Measurements from ENCODE around the gene KMT2D.

Gene KMT2D

GRCh38 chr12:49059299-49060171 lies 1.1 kb downstream of the KMT2D start:
- no peak for DNase-seq (ENCODE audit: low read depth)
- H3K4me3 ChIP-seq (ENCODE audit: control insufficient read depth, low read depth, low read length), result peak overlapping the region; percentile 91
- no peak for TF ChIP-seq CTCF (conservative IDR thresholded peaks at IDR 0.05; ENCODE audit: control insufficient read depth, insufficient read depth, low read depth, low read length)

- no peak for TF ChIP-seq CTCF (conservative IDR thresholded peaks at IDR 0.05; ENCODE audit: control insufficient read depth, insufficient read depth, low read depth, low read length)
- peak overlapping the region; percentile 91 for H3K4me3 ChIP-seq (ENCODE audit: control insufficient read depth, low read depth, low read length)
- no peak for DNase-seq (ENCODE audit: low read depth)
Measured at GRCh38 chr12:49059045-49059298, 1.6 kb downstream of the KMT2D start.

- no peak for DNase-seq (ENCODE audit: low read depth)
- peak overlapping the region; percentile 91 for H3K4me3 ChIP-seq (ENCODE audit: control insufficient read depth, low read depth, low read length)
- no peak for TF ChIP-seq CTCF (conservative IDR thresholded peaks at IDR 0.05; ENCODE audit: control insufficient read depth, insufficient read depth, low read depth, low read length)
Measured at GRCh38 chr12:49058366-49059044, 2.1 kb downstream of the KMT2D start.

GRCh38 chr12:49057888-49058287 lies 2.7 kb downstream of the KMT2D start:
- no peak for DNase-seq (ENCODE audit: low read depth)
- no peak for TF ChIP-seq CTCF (conservative IDR thresholded peaks at IDR 0.05; ENCODE audit: control insufficient read depth, insufficient read depth, low read depth, low read length)
- peak overlapping the region; percentile 91 for H3K4me3 ChIP-seq (ENCODE audit: control insufficient read depth, low read depth, low read length)

GRCh38 chr12:49055978-49056754 lies 4.4 kb downstream of the KMT2D start:
- DNase-seq (ENCODE audit: low read depth), result peak; percentile 86
- TF ChIP-seq CTCF (conservative IDR thresholded peaks at IDR 0.05; ENCODE audit: control insufficient read depth, insufficient read depth, low read depth, low read length), result no peak
- peak overlapping the region; percentile 91 for H3K4me3 ChIP-seq (ENCODE audit: control insufficient read depth, low read depth, low read length)

GRCh38 chr12:49055092-49055491 lies 5.5 kb downstream of the KMT2D start:
- TF ChIP-seq CTCF (conservative IDR thresholded peaks at IDR 0.05; ENCODE audit: control insufficient read depth, insufficient read depth, low read depth, low read length), result no peak
- DNase-seq (ENCODE audit: low read depth), result no peak
- no peak overlapping the region for H3K4me3 ChIP-seq (ENCODE audit: control insufficient read depth, low read depth, low read length)

All from fibroblast of mammary gland (primary cell).